GM19455 (cell line): Measurements from ENCODE around the gene NR6A1.

Source experiments
- ATAC-seq: cut with Tn5 transposase; IDR thresholded peaks from one replicate; pipeline ENCODE4 v1.9.1; 2021; ENCODE audit not compliant: unreplicated experiment

The NR6A1 gene

DNA sequence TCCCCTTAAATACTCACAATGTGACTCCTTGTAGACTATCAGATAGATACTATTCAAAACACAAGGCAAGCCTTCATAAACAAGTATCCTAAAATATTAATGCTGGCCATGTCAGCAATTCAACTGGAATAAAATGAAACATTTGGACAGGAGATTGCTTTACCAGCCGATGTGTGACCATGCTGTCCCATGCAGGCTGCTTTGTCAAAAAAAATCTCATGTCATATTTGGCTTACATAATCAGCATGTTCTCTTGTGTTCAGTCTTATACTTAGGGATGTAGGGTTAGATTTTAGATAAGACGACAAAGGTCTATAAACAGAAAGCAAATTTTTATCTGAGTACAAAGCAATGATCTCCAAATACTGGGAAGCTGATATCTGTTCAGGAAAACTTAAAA, 108.5 kb downstream of the NR6A1 start:
- ATAC-seq, result no peak

DNA sequence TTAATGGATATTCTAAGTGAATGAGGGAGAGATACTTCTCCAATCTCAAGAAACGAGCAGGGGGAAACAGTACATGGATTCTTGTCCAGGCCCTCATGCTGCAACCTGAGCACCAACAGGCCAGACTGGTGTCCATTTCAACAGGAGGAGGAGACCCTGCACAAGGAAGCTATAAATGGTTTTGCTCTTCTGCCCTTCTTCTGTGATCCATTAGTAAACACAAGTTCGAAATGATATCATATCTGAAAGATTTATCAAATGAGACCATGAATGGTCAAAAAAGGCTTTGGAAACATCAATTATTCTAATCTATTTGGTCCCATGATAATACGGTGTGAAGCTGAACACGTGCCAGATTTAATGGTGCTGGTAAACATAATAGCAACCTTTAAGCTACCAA, 109.8 kb downstream of the NR6A1 start:
- no peak for ATAC-seq

DNA sequence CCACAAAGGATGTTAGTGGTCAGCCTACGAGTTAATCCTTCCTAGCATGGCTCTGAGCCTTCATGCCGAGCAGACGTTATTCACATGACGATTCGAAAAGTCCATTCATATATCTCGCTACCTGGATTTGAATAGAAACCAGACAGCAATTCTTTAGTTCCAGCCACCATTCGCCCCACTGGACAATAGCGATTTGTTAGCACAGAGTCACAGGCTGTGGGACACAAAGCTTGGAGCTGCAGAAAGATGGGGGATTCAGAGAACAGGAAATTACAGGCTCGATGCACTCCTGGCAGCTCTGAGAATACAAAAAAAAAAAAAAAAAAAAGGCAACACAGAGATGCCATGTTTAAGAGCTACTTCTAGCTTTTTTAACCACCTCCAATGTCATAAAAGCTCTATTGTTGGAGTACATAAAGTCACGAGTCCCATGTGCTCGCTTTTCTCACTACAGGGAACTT, 110.7 kb downstream of the NR6A1 start:
- ATAC-seq, result no peak

DNA sequence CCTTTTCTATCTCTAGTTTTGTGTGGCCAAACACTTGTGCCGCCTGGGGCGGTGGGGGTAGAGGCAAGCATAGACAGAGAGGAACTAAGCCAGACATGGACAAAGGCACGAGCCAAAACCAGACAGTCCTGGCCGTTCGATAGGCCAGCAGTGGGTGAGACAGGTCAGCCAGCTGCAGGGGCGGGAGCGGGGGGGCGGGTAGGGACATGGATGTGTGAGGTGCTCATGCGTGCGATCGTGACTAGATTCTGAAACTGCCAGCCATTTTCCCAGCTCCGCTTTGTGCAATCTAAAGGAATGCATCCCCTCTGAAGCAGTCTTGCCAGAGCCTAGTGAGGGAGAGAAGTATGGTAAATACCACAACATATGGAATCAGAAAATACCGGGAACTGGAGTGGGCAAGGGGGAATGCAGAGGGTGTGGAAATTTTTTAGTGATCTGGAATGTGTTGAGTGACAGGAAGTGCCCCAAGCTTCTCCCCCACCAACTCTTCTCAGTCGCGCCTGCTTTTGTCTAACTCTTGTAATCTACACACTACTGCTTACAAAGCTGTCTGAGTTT, 111.9 kb downstream of the NR6A1 start:
- no peak for ATAC-seq

DNA sequence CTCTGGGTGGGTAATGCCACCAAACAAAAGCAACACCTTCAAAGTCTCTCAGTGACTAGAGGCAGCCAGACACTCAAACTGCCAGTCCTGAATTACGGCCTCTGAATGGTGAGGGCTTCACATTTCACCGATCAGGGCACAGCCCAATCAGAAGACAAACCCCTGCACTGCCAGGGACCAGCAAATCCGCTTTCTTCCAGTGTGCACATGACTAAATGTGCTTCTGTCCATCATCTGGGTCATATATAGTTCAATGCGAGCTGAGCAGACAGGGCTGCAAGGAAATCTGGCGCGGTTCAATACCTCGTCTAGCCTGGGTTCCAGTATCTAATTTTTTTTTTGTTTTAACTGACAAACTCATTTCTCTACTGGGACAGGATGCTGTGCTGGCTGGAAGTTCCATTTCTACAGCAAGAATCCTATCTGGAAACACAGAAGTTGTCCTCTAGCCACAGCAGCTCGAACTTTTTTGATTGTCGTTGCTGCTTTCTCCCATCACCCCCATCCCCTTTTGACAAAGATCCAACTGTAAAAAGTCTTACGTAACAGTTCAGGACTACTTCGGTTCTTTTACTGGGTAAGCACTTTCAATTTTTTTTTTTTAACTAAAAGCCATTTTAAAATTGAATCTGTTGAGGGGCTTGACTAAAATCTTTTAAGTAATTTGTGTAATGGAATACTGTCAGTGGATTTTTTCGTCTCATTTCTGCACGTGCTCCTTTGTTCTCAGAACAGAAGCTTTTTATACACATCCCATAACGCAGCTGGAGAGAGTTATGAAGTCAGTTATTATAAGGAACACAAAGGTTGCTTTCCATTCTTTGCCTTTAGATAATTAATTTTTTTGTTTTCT, 112.7 kb downstream of the NR6A1 start:
- ATAC-seq, result peak; percentile 80

DNA sequence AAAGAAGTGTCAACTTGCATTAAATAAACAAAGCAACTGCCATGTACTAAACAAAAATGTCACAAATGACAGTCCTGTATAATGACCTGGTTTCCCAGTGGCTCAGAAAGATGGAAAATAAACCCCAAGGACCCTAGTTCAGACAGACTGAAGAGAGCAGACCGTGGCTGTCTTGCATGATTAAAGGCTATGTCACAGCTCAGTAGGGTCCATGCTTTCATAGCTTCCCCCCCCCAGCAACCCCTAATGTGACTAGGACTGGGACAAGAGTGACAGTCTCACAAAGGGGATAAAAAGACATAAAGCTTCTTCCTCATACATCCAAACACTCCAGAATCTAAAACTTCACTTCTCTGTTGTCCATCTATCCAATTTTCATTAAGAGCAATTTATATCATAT, 113.6 kb downstream of the NR6A1 start:
- no peak for ATAC-seq

DNA sequence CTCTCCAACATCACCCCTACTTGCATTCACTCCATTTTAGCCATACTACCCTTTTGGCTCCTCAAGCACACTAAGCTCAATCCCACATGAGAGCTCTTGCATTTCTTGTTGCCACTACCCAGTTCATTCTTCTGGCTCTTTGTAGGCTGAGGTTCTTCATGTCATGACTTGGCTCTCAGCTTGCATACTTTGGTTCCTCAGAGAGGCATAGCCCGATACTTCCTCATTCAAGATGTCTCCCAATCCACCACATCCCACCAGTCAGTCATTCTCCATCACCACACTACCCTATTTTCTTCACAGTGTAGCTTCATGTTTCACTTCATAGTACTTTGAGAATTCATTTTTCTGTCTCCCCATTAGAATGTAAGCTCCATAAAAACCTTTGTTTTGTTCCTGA, 116.7 kb downstream of the NR6A1 start:
- no peak for ATAC-seq

DNA sequence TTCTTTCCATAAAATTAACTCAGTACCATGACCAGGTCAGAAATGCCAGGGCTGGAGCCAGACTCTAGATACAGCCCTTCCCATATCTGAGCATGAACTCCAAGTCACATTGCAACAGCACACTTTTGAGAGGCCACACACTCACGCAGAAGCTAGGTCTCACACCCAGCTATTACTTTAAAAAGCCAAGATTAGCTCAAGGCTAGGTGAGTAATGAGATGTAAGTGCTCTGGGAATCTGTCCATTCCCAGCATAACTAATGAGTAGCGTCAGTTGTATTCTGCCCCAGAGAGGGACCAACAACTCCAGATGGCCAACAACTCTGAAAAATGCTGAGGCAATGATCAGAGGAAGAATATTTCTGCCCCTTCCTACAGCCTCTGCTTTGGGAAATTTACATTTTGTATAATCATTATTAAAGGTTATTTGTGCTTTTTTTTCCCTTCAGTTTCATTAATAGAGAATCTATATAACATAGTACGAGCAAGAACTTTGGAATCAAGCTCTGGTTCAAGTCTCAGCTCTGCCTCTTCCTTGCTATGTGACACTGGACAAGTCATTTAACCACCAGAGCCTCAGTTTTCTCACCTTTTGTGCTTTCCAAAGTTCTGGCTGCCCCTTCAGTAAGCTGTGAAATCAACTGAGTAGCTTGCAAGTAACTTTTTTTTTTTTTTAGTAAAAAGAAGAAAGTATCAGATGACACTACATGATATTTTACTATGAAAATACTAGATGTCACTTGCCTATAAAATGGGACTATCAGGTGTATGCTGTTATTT, 118.3 kb downstream of the NR6A1 start:
- no peak for ATAC-seq

DNA sequence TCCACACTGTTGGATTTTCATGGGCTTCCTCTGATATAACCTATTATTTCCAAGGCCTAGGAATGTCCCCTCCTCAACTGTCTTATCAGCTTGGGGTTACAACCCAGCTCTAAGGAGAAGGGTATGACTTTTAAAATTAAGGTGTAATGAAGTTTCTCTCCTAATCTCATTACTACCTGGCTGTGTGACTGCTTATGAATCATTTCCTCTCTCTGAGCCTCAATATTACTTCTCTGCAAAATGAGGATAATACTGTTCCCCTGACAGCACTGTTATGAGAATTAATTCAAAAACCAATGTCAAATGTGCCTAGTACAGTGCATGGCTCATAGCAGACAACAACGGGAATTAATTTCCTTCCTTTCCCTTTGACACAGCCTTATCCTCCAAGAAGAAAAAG, 118.9 kb downstream of the NR6A1 start:
- ATAC-seq, result no peak

DNA sequence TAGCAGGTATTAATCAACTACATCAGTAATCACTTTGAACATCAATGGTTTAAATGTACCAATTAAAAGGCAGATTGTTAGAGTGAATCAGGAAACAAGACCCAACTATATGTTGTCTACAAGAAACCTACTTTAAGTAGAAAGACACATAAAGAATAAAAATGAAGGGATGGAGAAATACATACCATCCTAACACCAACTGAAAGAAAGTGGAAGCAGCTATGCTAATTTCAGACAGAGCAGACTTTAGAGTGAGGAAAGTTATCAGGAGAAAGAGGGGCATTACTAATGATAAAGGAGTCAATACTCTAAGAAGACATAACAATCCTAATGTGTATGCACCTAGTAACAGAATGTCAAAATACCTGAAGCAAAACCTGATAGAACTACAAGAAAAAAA, 125.8 kb downstream of the NR6A1 start:
- no peak for ATAC-seq

DNA sequence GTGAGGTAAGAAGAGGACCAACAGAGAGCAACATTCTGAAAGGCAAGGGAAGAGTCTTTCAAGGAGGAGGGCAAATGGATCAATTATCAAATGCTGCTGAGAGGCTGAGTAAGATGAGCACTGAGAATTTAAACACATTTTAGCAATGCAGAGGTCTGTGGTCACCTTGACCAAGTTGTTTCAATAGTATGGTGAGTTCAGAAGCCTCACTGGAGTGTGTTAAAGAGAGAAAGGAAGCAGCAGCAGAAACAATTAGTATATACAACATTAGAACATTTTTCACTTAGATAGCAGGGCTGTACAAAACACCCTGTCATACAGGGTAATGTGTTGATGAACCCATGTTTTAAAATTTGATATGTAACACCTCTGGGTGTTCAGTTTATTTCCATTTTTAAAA, 131.5 kb downstream of the NR6A1 start:
- no peak for ATAC-seq

DNA sequence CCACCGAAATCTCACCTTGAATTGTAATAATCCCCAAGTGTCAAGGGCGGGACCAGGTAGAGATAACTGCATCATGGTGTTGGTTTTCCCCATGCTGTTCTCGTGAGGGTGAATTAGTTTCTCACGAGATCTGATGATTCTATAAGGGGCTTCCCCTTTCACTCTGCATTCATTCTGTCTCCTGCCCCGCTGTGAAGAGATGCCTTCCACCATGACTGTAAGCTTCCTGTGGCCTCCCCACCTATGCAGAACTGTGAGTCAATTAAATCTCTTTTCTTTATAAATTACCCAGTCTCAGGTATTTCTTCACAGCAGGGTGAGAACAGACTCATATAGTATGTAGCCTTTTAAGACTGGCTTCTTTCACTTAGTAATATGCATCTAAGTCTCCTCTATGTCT, 135.8 kb downstream of the NR6A1 start:
- ATAC-seq, result no peak

DNA sequence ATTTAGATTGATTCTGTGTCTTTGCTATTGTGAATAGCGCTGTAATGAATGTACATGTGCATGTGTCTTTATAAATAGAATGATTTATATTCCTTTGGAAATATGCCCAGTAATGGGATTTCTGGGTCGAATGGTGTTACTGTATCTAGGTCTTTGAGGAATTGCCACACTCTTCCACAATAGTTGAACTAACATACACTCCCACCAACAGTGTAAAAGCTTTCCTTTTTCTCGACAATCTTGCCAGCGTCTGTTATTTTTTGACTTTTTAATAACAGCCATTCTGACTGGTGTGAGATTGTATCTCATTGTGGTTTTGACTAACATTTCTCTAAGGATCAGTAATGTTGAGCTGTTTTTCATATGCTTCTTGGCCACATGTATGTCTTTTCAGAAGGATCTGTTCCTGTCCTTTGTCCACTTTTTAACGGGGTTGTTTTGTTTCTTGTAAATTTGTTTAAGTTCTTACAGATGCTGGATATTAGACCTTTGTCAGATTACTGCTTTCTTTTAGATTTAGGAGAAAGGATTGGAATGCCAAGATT, 139.0 kb downstream of the NR6A1 start:
- no peak for ATAC-seq

DNA sequence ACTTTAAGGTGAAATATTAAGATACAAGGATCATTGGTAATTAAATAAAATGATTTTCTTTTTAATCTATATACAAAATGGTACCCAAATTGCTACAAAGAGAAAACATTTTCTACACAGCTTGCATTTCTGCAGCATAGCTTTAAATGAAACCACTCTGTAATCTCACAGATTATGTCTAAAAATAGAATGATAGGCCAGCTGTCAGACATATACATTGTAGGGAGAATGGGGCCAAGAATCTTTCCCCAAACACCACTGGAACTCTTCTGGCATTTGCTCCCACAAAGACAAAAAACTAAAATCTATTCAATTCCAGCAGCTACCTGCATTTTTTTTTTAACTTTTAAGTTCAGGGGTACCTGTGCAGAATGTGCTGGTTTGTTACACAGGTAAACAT, 139.8 kb downstream of the NR6A1 start:
- ATAC-seq, result no peak

DNA sequence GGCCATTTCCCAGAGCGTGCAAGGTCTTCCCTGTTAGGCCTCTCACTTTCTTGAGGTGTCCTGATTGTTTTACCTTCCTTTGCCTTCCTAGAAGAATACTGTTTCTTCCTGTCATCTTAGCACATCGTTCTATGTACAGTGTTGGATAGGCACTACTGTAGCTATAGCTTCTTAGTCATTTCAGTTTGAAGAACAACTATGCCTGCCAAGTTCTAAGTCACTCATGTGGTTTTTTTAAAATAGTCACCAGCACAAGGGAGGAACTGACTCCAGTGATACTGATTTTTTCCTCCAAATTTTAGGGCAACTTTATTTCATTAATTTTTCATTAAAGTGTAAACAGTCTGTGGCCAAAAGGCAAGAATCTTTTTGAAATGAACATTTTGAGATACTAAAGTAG, 141.5 kb downstream of the NR6A1 start:
- no peak for ATAC-seq

DNA sequence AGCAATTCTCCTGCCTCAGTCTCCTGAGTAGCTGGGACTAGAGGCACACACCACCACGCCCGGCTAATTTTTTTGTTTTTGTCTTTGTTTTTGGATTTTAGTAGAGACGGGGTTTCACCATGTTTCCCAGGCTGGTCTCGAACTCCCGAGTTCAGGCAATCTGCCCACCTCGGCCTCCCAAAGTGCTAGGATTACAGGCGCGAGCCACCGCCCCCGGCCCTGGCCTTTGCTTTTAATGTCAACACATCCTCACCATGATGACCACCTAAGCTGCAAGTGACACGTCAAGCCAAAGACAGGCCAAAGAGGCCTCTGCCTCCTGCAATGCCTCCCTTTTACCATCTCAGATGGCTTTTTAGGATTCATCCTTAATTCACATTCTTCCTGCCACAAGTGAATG, 142.4 kb downstream of the NR6A1 start:
- no peak for ATAC-seq

DNA sequence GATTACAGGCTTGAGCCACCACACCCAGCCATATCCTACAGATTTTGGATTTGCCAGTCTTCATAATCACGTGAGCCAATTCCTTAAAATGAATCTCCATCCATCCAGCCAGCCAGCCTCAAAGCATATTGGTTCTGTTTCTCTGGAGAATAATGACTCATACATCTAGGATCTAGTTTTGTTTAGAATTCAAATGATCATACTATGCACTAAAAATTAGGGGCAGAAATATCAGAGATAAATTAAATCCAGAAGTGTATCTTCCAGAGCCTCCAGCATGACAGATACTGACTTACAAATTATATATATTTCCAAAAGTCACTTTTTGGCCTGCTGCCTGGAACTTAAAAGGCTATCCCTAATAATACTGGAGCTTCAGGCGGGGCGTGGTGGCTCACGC, 144.8 kb downstream of the NR6A1 start:
- no peak for ATAC-seq

DNA sequence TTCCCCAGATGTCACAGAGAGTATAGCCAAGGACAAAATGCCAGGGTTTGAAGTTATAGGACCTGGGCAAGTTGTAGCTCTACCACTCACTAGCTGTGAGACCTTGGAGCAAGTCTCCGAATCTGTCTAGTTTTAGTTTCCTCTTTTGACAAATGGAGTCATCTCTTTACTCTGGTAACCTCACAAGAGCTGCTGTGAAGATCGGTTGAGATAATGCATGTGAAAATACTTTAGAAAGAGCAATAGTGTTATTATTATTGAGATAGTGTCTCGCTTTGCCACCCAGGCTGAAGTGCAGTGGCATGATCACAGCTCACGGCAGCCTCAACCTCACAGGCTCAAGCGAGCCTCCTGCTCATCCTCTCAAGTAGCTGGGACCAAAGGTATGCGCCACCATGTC, 146.0 kb downstream of the NR6A1 start:
- no peak for ATAC-seq

DNA sequence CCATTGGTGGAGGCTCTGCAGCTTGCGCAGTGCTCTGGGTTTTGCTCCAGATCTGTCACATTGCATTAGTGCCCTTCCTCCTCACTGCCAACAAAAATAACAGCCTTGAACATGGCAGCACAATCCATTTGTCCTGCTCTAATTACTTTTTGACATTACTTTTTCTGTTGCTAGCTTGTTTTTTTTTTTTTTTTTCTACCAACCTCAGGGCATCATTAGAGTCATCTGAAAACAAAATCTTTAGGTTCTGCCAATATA, 146.4 kb downstream of the NR6A1 start:
- ATAC-seq, result no peak

DNA sequence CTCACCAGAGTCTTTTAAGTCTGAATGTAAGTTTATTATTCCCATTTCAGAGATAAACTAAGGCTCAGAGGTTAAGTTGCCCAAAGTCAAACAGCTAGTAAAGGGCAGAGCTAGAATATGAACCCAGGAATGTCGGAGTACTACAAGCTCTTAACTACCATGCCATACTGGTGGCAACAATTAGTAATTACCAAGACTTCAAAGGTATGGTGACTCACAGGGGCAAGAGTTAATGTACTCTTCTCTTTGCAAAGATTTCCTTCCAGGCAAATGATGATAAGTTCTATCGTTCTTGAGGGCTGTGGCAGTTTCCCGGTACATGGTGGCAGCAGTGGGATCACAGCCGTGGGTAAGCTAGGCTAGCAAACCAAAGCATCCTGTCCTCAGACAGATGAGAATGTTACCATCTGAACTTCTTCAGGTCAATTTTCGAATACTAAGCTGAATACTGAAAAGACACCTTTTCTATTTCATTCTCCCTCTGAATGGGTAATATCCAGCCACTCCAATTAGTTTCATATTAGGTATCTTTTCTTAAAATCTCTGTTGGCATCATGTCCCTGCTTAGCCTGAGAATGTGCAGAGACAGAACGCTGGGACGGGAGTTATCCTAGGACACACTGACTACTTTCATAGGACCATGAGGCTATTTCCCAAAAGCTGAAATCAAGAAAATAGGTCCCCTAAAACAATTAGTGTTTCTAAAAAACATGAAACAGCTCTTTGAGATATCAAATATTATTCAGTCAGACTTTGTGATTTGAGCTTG, 147.0 kb downstream of the NR6A1 start:
- ATAC-seq, result no peak

DNA sequence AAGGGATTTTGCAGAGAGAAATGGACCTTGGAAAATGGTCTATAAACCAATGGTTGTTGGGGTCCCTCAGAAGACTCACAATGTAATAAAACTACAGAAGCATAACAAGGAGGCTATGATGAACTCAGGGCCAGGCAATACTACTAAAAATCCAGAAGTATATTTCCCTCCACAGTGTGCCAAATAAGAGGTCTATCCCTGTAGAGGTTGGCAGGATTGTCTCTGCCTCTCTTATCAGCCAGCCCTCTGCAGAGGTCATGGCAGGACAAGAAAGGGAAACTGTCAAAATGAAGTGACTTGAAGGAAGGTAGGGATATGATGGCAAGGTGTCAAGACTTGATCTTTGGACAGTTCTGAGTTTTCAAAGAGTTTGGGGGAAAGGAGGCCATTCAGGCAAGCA, 148.2 kb downstream of the NR6A1 start:
- no peak for ATAC-seq
